K562 (cell line): Measurements from ENCODE around the gene SPNS1. TPM values are rescaled to one million over a fixed set of nuclear protein-coding genes. Genes with fewer than 3 reads are reported as not detected.

Experiments
- ATF1 ChIP-seq, 2 experiments: fragments of 450-650 bp in 1 of 2; IDR thresholded peaks; 2 replicates each; pipeline ENCODE4 v1.6.1; 2016; ENCODE audit warnings: missing compliant biosample characterization in 1 of 2, missing genetic modification characterization in 1 of 2
- CBX5 ChIP-seq: IDR thresholded peaks from 2 replicates; pipeline ENCODE4 v1.6.1; 2014; ENCODE audit warnings: low read depth, borderline replicate concordance
- CBX8 ChIP-seq: fragments of 200-600 bp; sonication (generic); IDR thresholded peaks from 2 replicates; pipeline ENCODE4 v1.6.1; 2012; ENCODE audit warnings: borderline replicate concordance, mixed run types, low read depth, mild to moderate bottlenecking, moderate library complexity, mixed read lengths, low read length, control low read depth, inconsistent platforms; ENCODE audit not compliant: poor library complexity, severe bottlenecking; ENCODE audit errors: extremely low read depth
- CHD1 ChIP-seq: fragments of 200-600 bp; sonication (generic); IDR thresholded peaks from one replicate; pipeline ENCODE4 v1.6.1; 2012; ENCODE audit warnings: mild to moderate bottlenecking, moderate library complexity, low read length, inconsistent platforms
- CLOCK ChIP-seq: fragments of 250-450 bp; sonication (Bioruptor Pico); IDR thresholded peaks from 2 replicates; pipeline ENCODE4 v1.4.0; 2020; ENCODE audit warnings: mild to moderate bottlenecking, moderate library complexity, borderline replicate concordance
- EGR1 ChIP-seq: fragments of 450-650 bp; conservative IDR thresholded peaks from 2 replicates; pipeline ENCODE4 v1.6.1; 2017; ENCODE audit warnings: mild to moderate bottlenecking
- ESRRA ChIP-seq: fragments of 450-650 bp; IDR thresholded peaks from 2 replicates; pipeline ENCODE4 v1.6.1; 2014; ENCODE audit warnings: low read depth, mild to moderate bottlenecking, moderate library complexity, borderline replicate concordance
- FOXO4 ChIP-seq: fragments of 450-650 bp; formaldehyde crosslinking; IDR thresholded peaks from 2 replicates; pipeline ENCODE4 v1.4.0; 2020; ENCODE audit warnings: mild to moderate bottlenecking, moderate library complexity
- HDAC6 ChIP-seq: IDR thresholded peaks from 2 replicates; pipeline ENCODE4 v1.6.1; 2012; ENCODE audit warnings: low read depth, mild to moderate bottlenecking, control low read depth, inconsistent platforms, low read length, moderate library complexity
- PATZ1 ChIP-seq: fragments of 250-450 bp; sonication (Bioruptor Pico); IDR thresholded peaks from 2 replicates; pipeline ENCODE4 v1.5.0; 2020; ENCODE audit warnings: mild to moderate bottlenecking, borderline replicate concordance
- PHTF2 ChIP-seq: fragments of 250-450 bp; sonication (Bioruptor Pico); IDR thresholded peaks from 2 replicates; pipeline ENCODE4 v1.5.0; 2021; ENCODE audit warnings: mild to moderate bottlenecking
- RREB1 ChIP-seq: fragments of 250-450 bp; sonication (Bioruptor Pico); IDR thresholded peaks from 2 replicates; pipeline ENCODE4 v1.4.0; 2020
- TAL1 ChIP-seq: fragments of 450-650 bp; IDR thresholded peaks from 2 replicates; pipeline ENCODE4 v1.6.1; 2016; ENCODE audit warnings: mild to moderate bottlenecking
- ZNF24 ChIP-seq: fragments of 450-650 bp; IDR thresholded peaks from 2 replicates; pipeline ENCODE4 v1.6.1; 2016
- ZNF696 ChIP-seq: fragments of 250-450 bp; sonication (Bioruptor Pico); conservative IDR thresholded peaks from 2 replicates; pipeline ENCODE4 v1.4.0; 2020; ENCODE audit warnings: mild to moderate bottlenecking, moderate library complexity
- polyA plus RNA-seq, 8 experiments: library from polyadenylated mRNA; depleted of rRNA in 4 of 8; stranded (reverse) in 5 of 8; unstranded in 3 of 8; fragments of >200 nt; fragmentation: Nextera tagmentation in 2 of 8; fragmentation: Illumina TruSeq in 1 of 8; extraction: Ambion mirVana in 2 of 8; extraction: Trizol in 1 of 8; gene quantifications; 2 replicates each; pipeline versions ENCODE4 v1.2.1 to v1.2.3, GENCODE V29; 2011 to 2014; ENCODE audit warnings: inconsistent platforms in 1 of 8, missing spikeins in 1 of 8
- total RNA-seq, 7 experiments: library from RNA; depleted of rRNA in 6 of 7; stranded (reverse); fragments of >200 nt in 6 of 7; fragmentation: Illumina TruSeq in 2 of 7; extraction: Trizol in 2 of 7; gene quantifications; 2 replicates each; pipeline versions ENCODE4 v1.2.1 to v1.2.3, GENCODE V29; 2011 to 2021; ENCODE audit warnings: low replicate concordance in 1 of 7

The SPNS1 gene
- total and polyA plus RNA-seq, 9 of the 15 experiments (the other 6 are each of a cell fraction or from before 2014, with no cell fraction given): 0.58 to 64.9 (median 13.7) TPM

- TF ChIP-seq PATZ1 (CRISPR knock-in tag) (no peak), CHD1 (no peak), PHTF2 (CRISPR knock-in tag) (no peak), TAL1 (no peak), ZNF696 (CRISPR knock-in tag) (no peak), RREB1 (CRISPR knock-in tag) (peak; percentile 93), HDAC6 (no peak), ATF1 (CRISPR knock-in tag; IDR thresholded peaks at IDR 0.05) (no peak), ATF1 (tag; IDR thresholded peaks at IDR 0.05) (peak; percentile 86), EGR1 (no peak; the same call in 1 of the 2 replicates), ZNF24 (peak; percentile 67; the same call in 1 of the 2 replicates), CBX5 (no peak), CBX8 (no peak), ESRRA (peak; percentile 72; the same call in 1 of the 2 replicates), FOXO4 (CRISPR knock-in tag) (no peak), CLOCK (CRISPR knock-in tag) (peak; percentile 82; the same call in 1 of the 2 replicates)
Observed at GRCh38 chr16:28974437-28975157, at the start of gene SPNS1 (continued).
